Activated CD4-positive, alpha-beta T cell treated with anti-CD3 and anti-CD28 coated beads, Interleukin-2, amount 50 U/mL, for 48 hours (primary cell): Measurements from ENCODE around the gene ATXN1.
"Not testable (repeated sequence)": the region's sequence is repeated elsewhere in the genome, so short reads cannot be mapped to it uniquely, and the experiment has no call there.

Source experiments
- DNase-seq, 2 experiments: peaks; one replicate each; pipeline ENCODE4 v3.0.0-alpha.2; 2020

ATXN1 gene

GRCh38 chr6:16468991-16469615 is 292.2 kb downstream of the ATXN1 start:
- no peak for DNase-seq

GRCh38 chr6:16466800-16467553 is 294.3 kb downstream of the ATXN1 start:
- no peak for DNase-seq

- DNase-seq: no peak
These were observed 297.2 kb downstream of the ATXN1 start for GRCh38 chr6:16464045-16464444.

GRCh38 chr6:16463246-16463645 is 298.0 kb downstream of the ATXN1 start:
- DNase-seq: not testable (repeated sequence)

GRCh38 chr6:16461491-16461890 is 299.8 kb downstream of the ATXN1 start:
- no peak for DNase-seq

GRCh38 chr6:16459472-16459871 is 301.8 kb downstream of the ATXN1 start:
- DNase-seq: not testable (repeated sequence)

GRCh38 chr6:16452348-16452747 is 308.9 kb downstream of the ATXN1 start:
- no peak for DNase-seq

GRCh38 chr6:16450821-16451220 is 310.4 kb downstream of the ATXN1 start:
- DNase-seq: no peak

- no peak for DNase-seq
These were observed 311.0 kb downstream of the ATXN1 start for GRCh38 chr6:16450285-16450684.

GRCh38 chr6:16446273-16446672 is 315.0 kb downstream of the ATXN1 start:
- DNase-seq: no peak

GRCh38 chr6:16442031-16442430 is 319.2 kb downstream of the ATXN1 start:
- DNase-seq: no peak

- no peak for DNase-seq
These were observed 320.0 kb downstream of the ATXN1 start for GRCh38 chr6:16441262-16441661.

- DNase-seq: peak in 1 of 2 experiments; percentile 27
These were observed 320.5 kb downstream of the ATXN1 start for GRCh38 chr6:16440636-16441212.

GRCh38 chr6:16438718-16439591 is 322.3 kb downstream of the ATXN1 start:
- peak in 1 of 2 experiments; percentile 29 for DNase-seq

GRCh38 chr6:16437984-16438383 is 323.3 kb downstream of the ATXN1 start:
- peak in 1 of 2 experiments; percentile 52 for DNase-seq

GRCh38 chr6:16437095-16437494 is 324.2 kb downstream of the ATXN1 start:
- peak in 1 of 2 experiments; percentile 44 for DNase-seq

GRCh38 chr6:16436550-16436949 is 324.7 kb downstream of the ATXN1 start:
- peak; percentile 45 to 54 for DNase-seq

- peak in 1 of 2 experiments; percentile 16 for DNase-seq
These were observed 326.4 kb downstream of the ATXN1 start for GRCh38 chr6:16434885-16435284.

- DNase-seq: no peak
These were observed 327.8 kb downstream of the ATXN1 start for GRCh38 chr6:16433338-16433890.

GRCh38 chr6:16432075-16433032 is 328.9 kb downstream of the ATXN1 start:
- peak in 1 of 2 experiments; percentile 33 for DNase-seq

GRCh38 chr6:16431106-16431505 is 330.2 kb downstream of the ATXN1 start:
- DNase-seq: no peak
